Measurements from ENCODE around the gene UVSSA.

DNA sequence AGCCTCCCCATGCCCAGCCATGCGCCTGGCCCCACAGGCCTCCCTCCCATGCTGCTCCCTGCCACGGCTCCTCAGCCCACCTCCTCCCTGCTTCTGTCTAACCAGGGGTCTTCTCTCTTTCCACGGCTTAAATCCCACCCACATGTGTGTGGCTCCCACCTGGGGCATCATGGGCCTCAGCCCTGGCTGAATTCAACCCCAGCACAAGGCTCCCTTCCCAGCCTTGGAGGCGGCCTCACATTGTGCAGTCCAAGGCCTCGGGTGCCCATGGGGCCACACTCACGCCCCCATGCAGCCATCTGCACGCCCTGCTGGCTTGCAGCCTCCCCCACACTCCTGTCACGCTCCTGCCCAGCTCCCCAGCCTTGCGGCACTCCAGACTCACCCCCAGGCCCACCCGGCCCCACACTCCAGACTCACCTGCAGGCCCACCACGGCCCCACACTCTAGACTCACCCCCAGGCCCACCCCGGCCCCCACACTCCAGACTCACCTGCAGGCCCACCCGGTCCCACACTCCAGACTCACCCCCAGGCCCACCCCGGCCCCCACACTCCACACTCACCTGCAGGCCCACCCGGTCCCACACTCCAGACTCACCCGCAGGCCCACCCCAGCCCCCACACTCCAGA, 30.4 kb upstream of the UVSSA start:
- TF ChIP-seq, protein P1, sequence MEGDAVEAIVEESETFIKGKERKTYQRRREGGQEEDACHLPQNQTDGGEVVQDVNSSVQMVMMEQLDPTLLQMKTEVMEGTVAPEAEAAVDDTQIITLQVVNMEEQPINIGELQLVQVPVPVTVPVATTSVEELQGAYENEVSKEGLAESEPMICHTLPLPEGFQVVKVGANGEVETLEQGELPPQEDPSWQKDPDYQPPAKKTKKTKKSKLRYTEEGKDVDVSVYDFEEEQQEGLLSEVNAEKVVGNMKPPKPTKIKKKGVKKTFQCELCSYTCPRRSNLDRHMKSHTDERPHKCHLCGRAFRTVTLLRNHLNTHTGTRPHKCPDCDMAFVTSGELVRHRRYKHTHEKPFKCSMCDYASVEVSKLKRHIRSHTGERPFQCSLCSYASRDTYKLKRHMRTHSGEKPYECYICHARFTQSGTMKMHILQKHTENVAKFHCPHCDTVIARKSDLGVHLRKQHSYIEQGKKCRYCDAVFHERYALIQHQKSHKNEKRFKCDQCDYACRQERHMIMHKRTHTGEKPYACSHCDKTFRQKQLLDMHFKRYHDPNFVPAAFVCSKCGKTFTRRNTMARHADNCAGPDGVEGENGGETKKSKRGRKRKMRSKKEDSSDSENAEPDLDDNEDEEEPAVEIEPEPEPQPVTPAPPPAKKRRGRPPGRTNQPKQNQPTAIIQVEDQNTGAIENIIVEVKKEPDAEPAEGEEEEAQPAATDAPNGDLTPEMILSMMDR (IDR thresholded peaks at IDR 0.05) = no peak
- TF ChIP-seq, protein P2, sequence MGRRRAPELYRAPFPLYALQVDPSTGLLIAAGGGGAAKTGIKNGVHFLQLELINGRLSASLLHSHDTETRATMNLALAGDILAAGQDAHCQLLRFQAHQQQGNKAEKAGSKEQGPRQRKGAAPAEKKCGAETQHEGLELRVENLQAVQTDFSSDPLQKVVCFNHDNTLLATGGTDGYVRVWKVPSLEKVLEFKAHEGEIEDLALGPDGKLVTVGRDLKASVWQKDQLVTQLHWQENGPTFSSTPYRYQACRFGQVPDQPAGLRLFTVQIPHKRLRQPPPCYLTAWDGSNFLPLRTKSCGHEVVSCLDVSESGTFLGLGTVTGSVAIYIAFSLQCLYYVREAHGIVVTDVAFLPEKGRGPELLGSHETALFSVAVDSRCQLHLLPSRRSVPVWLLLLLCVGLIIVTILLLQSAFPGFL (CRISPR knock-in tag; IDR thresholded peaks at IDR 0.05; ENCODE audit: borderline replicate concordance) = no peak
- TF ChIP-seq, protein P3, sequence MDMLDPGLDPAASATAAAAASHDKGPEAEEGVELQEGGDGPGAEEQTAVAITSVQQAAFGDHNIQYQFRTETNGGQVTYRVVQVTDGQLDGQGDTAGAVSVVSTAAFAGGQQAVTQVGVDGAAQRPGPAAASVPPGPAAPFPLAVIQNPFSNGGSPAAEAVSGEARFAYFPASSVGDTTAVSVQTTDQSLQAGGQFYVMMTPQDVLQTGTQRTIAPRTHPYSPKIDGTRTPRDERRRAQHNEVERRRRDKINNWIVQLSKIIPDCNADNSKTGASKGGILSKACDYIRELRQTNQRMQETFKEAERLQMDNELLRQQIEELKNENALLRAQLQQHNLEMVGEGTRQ (CRISPR knock-in tag; IDR thresholded peaks at IDR 0.05) = no peak
- no peak for TF ChIP-seq JUN (CRISPR knock-in tag; IDR thresholded peaks at IDR 0.05)
